WTC11 (cell line): ENCODE measurements around the gene ARHGEF25. TPM values are rescaled to one million over a fixed set of nuclear protein-coding genes. Genes with fewer than 3 reads are reported as not detected.

Experiments used
- ATAC-seq: fragments of 200-7000 bp; cut with Tn5 transposase; 2 replicates; pipeline ENCODE4 v1.10.0; 2021; ENCODE audit warnings: mild to moderate bottlenecking, moderate library complexity
- CTCF ChIA-PET: fragments of 300-600 bp; sonication (Branson Sonifier 250); formaldehyde crosslinking; loops from one replicate; lab custom pipeline; 2021; ENCODE audit warnings: antibody characterized with exemption; lab: Charles Lee
- POLR2A ChIA-PET: fragments of 350-600 bp; sonication (Branson Sonifier 250); formaldehyde crosslinking; loops from one replicate; lab custom pipeline; 2021; ENCODE audit warnings: antibody characterized with exemption; lab: Charles Lee
- DNase-seq: peaks from one replicate; pipeline ENCODE4 v3.0.0; 2021; ENCODE audit warnings: low spot score
- H3K27ac Mint-ChIP-seq: 2 replicates; pipeline ENCODE4 v1.8.0; 2021; ENCODE audit warnings: mixed read lengths
- H3K27me3 Mint-ChIP-seq: 2 replicates; pipeline ENCODE4 v1.8.0; 2021; ENCODE audit warnings: low read depth, mild to moderate bottlenecking, moderate library complexity, mixed read lengths
- H3K36me3 Mint-ChIP-seq: 2 replicates; pipeline ENCODE4 v1.8.0; 2021; ENCODE audit warnings: mixed read lengths
- H3K4me1 Mint-ChIP-seq: 2 replicates; pipeline ENCODE4 v1.8.0; 2022; ENCODE audit warnings: mixed read lengths
- H3K4me3 Mint-ChIP-seq: 2 replicates; pipeline ENCODE4 v1.8.0; 2021; ENCODE audit warnings: mild to moderate bottlenecking, moderate library complexity, mixed read lengths
- H3K9me3 Mint-ChIP-seq: 2 replicates; pipeline ENCODE4 v1.8.0; 2021; ENCODE audit warnings: mixed read lengths
- CDX4 ChIP-seq: fragments of 250-450 bp; sonication (Bioruptor Pico); IDR thresholded peaks from 2 replicates; pipeline ENCODE4 v1.9.0; 2021; ENCODE audit warnings: moderate library complexity, mild to moderate bottlenecking, inconsistent platforms, borderline replicate concordance
- GABPB1 ChIP-seq: sonication (generic); formaldehyde crosslinking; IDR thresholded peaks from 2 replicates; pipeline ENCODE4 v1.8.1; 2023; ENCODE audit warnings: mild to moderate bottlenecking, missing genetic modification reagents
- HMGXB4 ChIP-seq: sonication (generic); formaldehyde crosslinking; IDR thresholded peaks from 2 replicates; pipeline ENCODE4 v1.8.1; 2023; ENCODE audit warnings: mild to moderate bottlenecking, moderate library complexity, missing genetic modification reagents
- MLX ChIP-seq: sonication (generic); formaldehyde crosslinking; IDR thresholded peaks from 2 replicates; pipeline ENCODE4 v1.8.1; 2023; ENCODE audit warnings: mild to moderate bottlenecking, missing genetic modification reagents, moderate library complexity
- NFE2L1 ChIP-seq: sonication (generic); formaldehyde crosslinking; IDR thresholded peaks from 2 replicates; pipeline ENCODE4 v1.8.1; 2023; ENCODE audit warnings: missing genetic modification reagents
- PRDM15 ChIP-seq: sonication (generic); formaldehyde crosslinking; IDR thresholded peaks from 2 replicates; pipeline ENCODE4 v1.8.0; 2022; ENCODE audit warnings: missing genetic modification reagents
- STAT6 ChIP-seq: sonication (generic); formaldehyde crosslinking; conservative IDR thresholded peaks from 2 replicates; pipeline ENCODE4 v1.8.1; 2023; ENCODE audit warnings: mild to moderate bottlenecking, low read depth, missing genetic modification reagents, moderate library complexity
- TEAD4 ChIP-seq: sonication (generic); formaldehyde crosslinking; IDR thresholded peaks from 2 replicates; pipeline ENCODE4 v1.8.0; 2022; ENCODE audit warnings: mild to moderate bottlenecking, missing genetic modification reagents
- USF1 ChIP-seq: sonication (generic); formaldehyde crosslinking; IDR thresholded peaks from 2 replicates; pipeline ENCODE4 v1.8.0; 2022; ENCODE audit warnings: mild to moderate bottlenecking, missing genetic modification reagents
- USF2 ChIP-seq: sonication (generic); formaldehyde crosslinking; IDR thresholded peaks from 2 replicates; pipeline ENCODE4 v1.8.1; 2023; ENCODE audit warnings: mild to moderate bottlenecking, missing genetic modification reagents, moderate library complexity
- ZNF263 ChIP-seq: sonication (generic); formaldehyde crosslinking; IDR thresholded peaks from 2 replicates; pipeline ENCODE4 v1.8.1; 2022; ENCODE audit warnings: low read depth, mild to moderate bottlenecking, moderate library complexity, missing genetic modification reagents
- ZNF317 ChIP-seq: sonication (generic); formaldehyde crosslinking; IDR thresholded peaks from 2 replicates; pipeline ENCODE4 v1.8.1; 2023; ENCODE audit warnings: low read depth, mild to moderate bottlenecking, moderate library complexity, missing genetic modification reagents, borderline replicate concordance
- ZNF425 ChIP-seq: fragments of 250-450 bp; sonication (Bioruptor Pico); conservative IDR thresholded peaks from 2 replicates; pipeline ENCODE4 v1.9.0; 2021; ENCODE audit warnings: mild to moderate bottlenecking
- total RNA-seq: library from RNA; stranded (reverse); gene quantifications from 3 replicates; pipeline ENCODE4 v1.2.3, GENCODE V29; 2021

ARHGEF25 gene
- total RNA-seq, 1 experiment from 2014 or later, result 11.9 TPM

- CTCF ChIA-PET, result interaction anchor here (0.8 to 1.9 kb wide), 3 partner anchors 16 to 156 kb away, joined by 3 to 7 read pairs (median 5); no protein-coding TSS in a partner anchor
- Mint-ChIP-seq H3K36me3 (peaks cover 39% of the 10 kb centered on the region), H3K9me3 (no peaks in the 10 kb centered on the region), H3K4me1 (no peaks in the 10 kb centered on the region; the same call in 1 of the 2 replicates), H3K27me3 (peaks cover 3% of the 10 kb centered on the region; the same call in 1 of the 2 replicates), H3K27ac (no peak overlapping the region), H3K4me3 (no peak overlapping the region)
- POLR2A ChIA-PET, result no interaction called here
- no peak for TF ChIP-seq ZNF263 (CRISPR knock-in tag)
- no peak for TF ChIP-seq USF1
- no peak for TF ChIP-seq MLX (CRISPR knock-in tag)
- no peak for TF ChIP-seq TEAD4 (CRISPR knock-in tag)
- TF ChIP-seq STAT6 (CRISPR knock-in tag), result no peak
- no peak for TF ChIP-seq CDX4 (CRISPR knock-in tag)
- TF ChIP-seq ZNF317 (CRISPR knock-in tag), result no peak
- TF ChIP-seq HMGXB4, result no peak
- no peak for TF ChIP-seq PRDM15 (CRISPR knock-in tag)
- TF ChIP-seq ZNF425 (CRISPR knock-in tag), result no peak
- TF ChIP-seq GABPB1, result no peak
- TF ChIP-seq NFE2L1, result no peak
- no peak for TF ChIP-seq USF2 (CRISPR knock-in tag)
- no peak for DNase-seq
- ATAC-seq, result no peak
These were observed 30.8 kb upstream of the ARHGEF25 start for GRCh38 chr12:57580466-57580795.
